ENCODE measurements around the gene IKZF3. TPM values are rescaled to one million over a fixed set of nuclear protein-coding genes. Genes with fewer than 3 reads are reported as not detected.
A peak's percentile ranks its signal among the peaks of the same experiment; 100 is the strongest.

IKZF3 gene
- total RNA-seq, 2 donors from 2014 or later: 0.11 to 0.18 TPM

GRCh38 chr17:39775031-39775430 is 89.1 kb downstream of the IKZF3 start:
- H3K9me3 ChIP-seq (ENCODE audit: control insufficient read depth, low read length): no peaks in the 10 kb centered on the region
- peak; percentile 13 for DNase-seq
- Mint-ChIP-seq H3K9me3 (no peaks in the 10 kb centered on the region), H3K27me3 (ENCODE audit: insufficient read depth) (no peaks in the 10 kb centered on the region), H3K27ac (no peak overlapping the region), H3K4me1 (peaks cover 6% of the 10 kb centered on the region), H3K36me3 (ENCODE audit: low read depth) (no peaks in the 10 kb centered on the region), H3K4me3 (no peak overlapping the region)
- WGBS, 2 experiments (ENCODE audit: insufficient coverage in 1 of 2, insufficient read length in 1 of 2): 94% methylated on average over 2 of the region's 2 CpGs; no CpG with 5 or more reads in 1 of the 2 experiments
- no peak overlapping the region for H3K9ac ChIP-seq (ENCODE audit: extremely low read depth, low read length, poor library complexity, severe bottlenecking)
- H3K4me1 ChIP-seq (ENCODE audit: control insufficient read depth, insufficient read depth, low read length): no peaks in the 10 kb centered on the region
- no peak overlapping the region for H3K4me3 ChIP-seq (ENCODE audit: low read length)
- no peak overlapping the region for H3K27ac ChIP-seq (ENCODE audit: low read depth, low read length)
- no peak for TF ChIP-seq CTCF (conservative IDR thresholded peaks at IDR 0.05)
- no peaks in the 10 kb centered on the region for H3K27me3 ChIP-seq (ENCODE audit: control insufficient read depth, insufficient read depth, low read length, poor library complexity, severe bottlenecking)
- no peaks in the 10 kb centered on the region for H3K36me3 ChIP-seq (ENCODE audit: control insufficient read depth, insufficient read depth, low read length)

GRCh38 chr17:39774047-39774446 is 90.1 kb downstream of the IKZF3 start:
- peak; percentile 55 for DNase-seq
- Mint-ChIP-seq H3K4me1 (peaks cover 10% of the 10 kb centered on the region), H3K27ac (no peak overlapping the region), H3K9me3 (no peaks in the 10 kb centered on the region), H3K27me3 (ENCODE audit: insufficient read depth) (no peaks in the 10 kb centered on the region), H3K4me3 (no peak overlapping the region), H3K36me3 (ENCODE audit: low read depth) (no peaks in the 10 kb centered on the region)
- Histone ChIP-seq H3K27ac (ENCODE audit: low read depth, low read length) (no peak overlapping the region), H3K9me3 (ENCODE audit: control insufficient read depth, low read length) (no peaks in the 10 kb centered on the region), H3K27me3 (ENCODE audit: control insufficient read depth, insufficient read depth, low read length, poor library complexity, severe bottlenecking) (no peaks in the 10 kb centered on the region), H3K4me3 (ENCODE audit: low read length) (no peak overlapping the region), H3K9ac (ENCODE audit: extremely low read depth, low read length, poor library complexity, severe bottlenecking) (no peak overlapping the region), H3K36me3 (ENCODE audit: control insufficient read depth, insufficient read depth, low read length) (no peaks in the 10 kb centered on the region), H3K4me1 (ENCODE audit: control insufficient read depth, insufficient read depth, low read length) (no peaks in the 10 kb centered on the region)
- TF ChIP-seq CTCF (conservative IDR thresholded peaks at IDR 0.05): no peak
- 70 to 72% methylated on average over 3 of the region's 4 CpGs for WGBS, 2 experiments (ENCODE audit: insufficient coverage in 1 of 2, insufficient read length in 1 of 2)

GRCh38 chr17:39772987-39773934 is 90.9 kb downstream of the IKZF3 start:
- H3K9me3 ChIP-seq (ENCODE audit: control insufficient read depth, low read length): no peaks in the 10 kb centered on the region
- Mint-ChIP-seq H3K36me3 (ENCODE audit: low read depth) (no peaks in the 10 kb centered on the region), H3K4me1 (peaks cover 13% of the 10 kb centered on the region), H3K27ac (no peak overlapping the region), H3K9me3 (no peaks in the 10 kb centered on the region), H3K4me3 (no peak overlapping the region), H3K27me3 (ENCODE audit: insufficient read depth) (no peaks in the 10 kb centered on the region)
- H3K27ac ChIP-seq (ENCODE audit: low read depth, low read length): no peak overlapping the region
- no peaks in the 10 kb centered on the region for H3K4me1 ChIP-seq (ENCODE audit: control insufficient read depth, insufficient read depth, low read length)
- H3K27me3 ChIP-seq (ENCODE audit: control insufficient read depth, insufficient read depth, low read length, poor library complexity, severe bottlenecking): no peaks in the 10 kb centered on the region
- H3K4me3 ChIP-seq (ENCODE audit: low read length): no peak overlapping the region
- DNase-seq: peak; percentile 54
- H3K9ac ChIP-seq (ENCODE audit: extremely low read depth, low read length, poor library complexity, severe bottlenecking): no peak overlapping the region
- no peaks in the 10 kb centered on the region for H3K36me3 ChIP-seq (ENCODE audit: control insufficient read depth, insufficient read depth, low read length)
- TF ChIP-seq CTCF (conservative IDR thresholded peaks at IDR 0.05): no peak
- WGBS, 2 experiments (ENCODE audit: insufficient coverage in 1 of 2, insufficient read length in 1 of 2): 92 to 96% methylated on average over 4 to 6 of the region's 7 CpGs

Data from endodermal cell (in vitro differentiated cells).